Umbilical cord (tissue), 2 donors: ENCODE data around the gene FRMD3. TPM values are rescaled to one million over a fixed set of nuclear protein-coding genes. Genes with fewer than 3 reads are reported as not detected.
A peak's percentile ranks its signal among the peaks of the same experiment; 100 is the strongest.

ENCODE experiments used
- DNase-seq: peaks from one replicate; pipeline ENCODE4 v3.0.0-alpha.2; 2015; ENCODE audit warnings: low spot score
- total RNA-seq: library from RNA; depleted of rRNA; stranded (reverse); fragments of >200 nt; gene quantifications from one replicate; pipeline ENCODE4 v1.2.3, GENCODE V29; 2014; ENCODE audit warnings: low replicate concordance; ENCODE audit not compliant: insufficient read depth

FRMD3 gene
- total RNA-seq, 1 donor from 2014 or later: 51.3 TPM

GRCh38 chr9:83238871-83239640 is 299.1 kb downstream of the FRMD3 start:
- DNase-seq: peak; percentile 21

- DNase-seq: no peak
These were observed 302.0 kb downstream of the FRMD3 start for GRCh38 chr9:83236029-83236696.

- DNase-seq: no peak
These were observed 302.7 kb downstream of the FRMD3 start for GRCh38 chr9:83235526-83235925.

GRCh38 chr9:83234541-83234940 is 303.7 kb downstream of the FRMD3 start:
- no peak for DNase-seq

DNA sequence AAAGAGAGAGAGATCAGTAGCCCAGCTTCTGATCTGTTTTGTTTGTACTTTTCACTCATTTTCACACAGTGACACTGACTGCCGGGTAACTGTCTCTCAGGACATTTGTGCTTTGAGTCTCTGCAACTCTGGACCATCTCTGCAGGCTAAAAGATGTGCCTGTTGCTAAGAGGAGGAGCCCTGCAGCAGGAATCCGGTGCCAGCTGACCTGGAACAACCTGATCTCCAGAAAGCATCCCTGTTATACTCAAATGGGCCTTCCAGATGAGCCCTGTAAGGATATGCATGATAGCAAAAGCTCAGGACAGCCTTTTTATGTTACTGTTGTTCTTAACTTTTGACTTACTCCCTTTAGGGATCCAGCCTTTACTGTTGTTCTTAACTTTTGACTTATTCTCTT is 304.6 kb downstream of the FRMD3 start:
- DNase-seq: no peak

- DNase-seq: no peak
These were observed 307.2 kb downstream of the FRMD3 start for GRCh38 chr9:83231039-83231438.

- no peak for DNase-seq
These were observed 317.5 kb downstream of the FRMD3 start for GRCh38 chr9:83220730-83221129.

GRCh38 chr9:83219924-83220438 is 318.2 kb downstream of the FRMD3 start:
- DNase-seq: no peak

DNA sequence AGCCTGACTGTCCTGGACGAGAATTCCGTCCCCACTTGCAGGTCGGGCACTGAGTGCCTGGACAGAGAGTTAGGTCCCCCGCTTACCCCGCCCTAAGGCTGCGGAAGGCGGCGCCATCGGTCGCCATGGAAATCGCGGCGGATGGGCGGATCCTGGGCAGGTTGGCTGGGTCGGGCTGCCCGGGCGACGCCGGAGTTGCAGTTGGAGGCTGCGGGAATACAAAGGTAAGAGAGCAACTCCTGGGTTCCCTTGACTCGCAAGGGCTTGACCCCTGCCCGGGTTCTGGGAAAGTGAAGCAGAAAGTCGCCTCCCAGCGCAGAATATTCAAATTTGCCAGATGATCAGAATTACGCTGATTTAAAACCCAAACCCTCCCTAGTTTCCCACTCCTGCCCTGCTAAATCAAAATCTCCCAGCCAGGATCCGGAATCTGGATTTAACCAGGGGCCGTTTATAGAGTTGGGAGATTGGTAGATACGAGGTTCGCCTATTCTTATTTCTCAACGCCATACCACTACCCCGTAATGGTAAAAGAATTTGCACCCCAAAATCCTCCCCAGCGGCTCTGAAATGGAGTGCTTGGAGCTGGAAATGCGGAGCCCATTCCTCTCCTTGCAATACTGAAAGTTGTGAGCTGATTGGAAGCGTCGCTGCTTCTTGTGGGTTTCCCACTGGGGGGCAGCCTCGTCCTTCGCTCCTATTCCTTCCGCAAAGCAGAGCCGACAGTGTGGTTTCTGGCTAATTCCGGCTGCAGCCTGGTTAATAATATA is 318.9 kb downstream of the FRMD3 start:
- peak; percentile 83 for DNase-seq

GRCh38 chr9:83218411-83219090 is 319.6 kb downstream of the FRMD3 start:
- DNase-seq: no peak

DNA sequence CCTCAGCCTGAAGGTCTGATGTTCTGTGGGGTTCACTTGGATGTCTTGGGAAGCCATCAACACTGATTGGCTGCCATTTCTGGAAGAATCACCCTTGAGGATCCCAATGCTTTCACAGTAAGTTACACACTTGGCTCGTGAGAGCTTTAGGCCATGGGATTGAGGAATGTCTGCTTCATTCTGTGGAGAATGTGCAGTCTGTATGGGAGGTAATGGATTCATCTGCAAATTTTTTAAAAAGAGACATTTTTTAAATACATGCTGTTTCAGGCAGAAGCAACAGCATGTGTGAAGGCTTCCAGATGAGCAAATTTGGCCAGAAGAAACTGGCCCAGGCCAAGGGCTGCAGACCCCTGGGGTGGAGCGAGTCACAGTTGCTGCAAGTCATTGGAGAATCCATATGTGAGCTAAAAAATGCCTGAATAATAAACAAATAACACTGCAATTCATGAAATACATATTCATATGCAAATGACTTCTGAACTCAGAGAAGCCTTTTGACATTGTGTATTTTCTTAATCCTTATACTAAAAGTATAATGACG is 328.9 kb downstream of the FRMD3 start:
- DNase-seq: no peak

DNA sequence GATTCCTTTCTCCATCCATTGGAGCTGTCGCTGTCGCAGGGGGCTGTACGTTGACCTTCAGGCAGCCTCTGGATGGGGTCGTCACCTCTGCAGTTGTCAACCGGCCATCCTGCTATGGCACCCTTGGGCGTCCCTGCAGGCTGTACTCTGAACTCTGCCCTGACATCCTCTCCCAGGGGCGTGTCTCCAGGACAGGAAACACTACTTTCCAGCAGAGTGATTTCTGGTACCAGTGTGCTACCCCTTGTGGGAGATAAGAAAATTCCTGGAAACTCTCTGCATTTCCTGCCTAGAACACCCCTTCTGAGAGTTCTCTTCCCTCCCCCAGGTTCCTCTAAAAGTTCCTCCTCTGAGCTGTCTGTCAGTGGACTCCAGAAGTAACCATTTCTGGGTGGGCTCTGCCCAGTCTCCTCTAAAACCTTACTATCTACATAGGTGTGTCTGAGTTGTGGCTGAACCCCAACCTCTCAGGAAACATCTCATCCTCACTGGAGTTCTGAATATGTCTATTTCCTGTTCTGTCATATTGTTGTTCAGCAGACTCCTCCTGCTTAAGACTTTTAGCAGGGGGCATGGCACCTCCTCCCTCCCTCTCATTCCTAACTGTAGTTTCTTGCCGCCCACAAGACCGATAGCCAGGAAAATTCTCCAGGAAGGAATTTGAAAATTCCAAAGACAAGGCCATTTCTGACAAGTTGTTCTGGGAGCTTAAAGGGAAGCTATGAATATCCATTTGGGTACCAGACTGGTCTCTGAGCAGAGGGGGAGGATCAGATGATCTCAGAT is 329.9 kb downstream of the FRMD3 start:
- no peak for DNase-seq

- no peak for DNase-seq
These were observed 334.2 kb downstream of the FRMD3 start for GRCh38 chr9:83204047-83204446.

DNA sequence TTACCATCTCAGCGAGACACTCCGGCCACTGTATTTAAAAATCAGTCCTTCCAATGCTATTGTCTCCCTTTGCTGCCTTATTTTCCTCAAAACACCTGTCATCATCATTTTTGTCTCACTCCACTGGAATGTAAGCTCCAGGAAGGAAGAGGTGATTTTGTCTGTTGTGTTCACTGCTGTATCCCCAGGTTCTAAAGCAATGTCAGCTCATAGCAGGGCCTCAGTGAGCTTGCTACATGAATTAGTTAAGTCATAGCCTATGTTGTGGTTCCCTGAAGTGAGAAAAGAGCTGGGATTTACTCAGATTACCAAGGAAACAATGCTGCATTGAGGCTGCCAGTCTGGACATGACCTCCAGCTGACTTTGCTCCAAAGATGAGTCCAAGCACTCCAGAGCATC is 337.7 kb downstream of the FRMD3 start:
- DNase-seq: no peak

GRCh38 chr9:83199832-83200231 is 338.4 kb downstream of the FRMD3 start:
- no peak for DNase-seq

GRCh38 chr9:83199240-83199639 is 339.0 kb downstream of the FRMD3 start:
- peak; percentile 72 for DNase-seq

DNA sequence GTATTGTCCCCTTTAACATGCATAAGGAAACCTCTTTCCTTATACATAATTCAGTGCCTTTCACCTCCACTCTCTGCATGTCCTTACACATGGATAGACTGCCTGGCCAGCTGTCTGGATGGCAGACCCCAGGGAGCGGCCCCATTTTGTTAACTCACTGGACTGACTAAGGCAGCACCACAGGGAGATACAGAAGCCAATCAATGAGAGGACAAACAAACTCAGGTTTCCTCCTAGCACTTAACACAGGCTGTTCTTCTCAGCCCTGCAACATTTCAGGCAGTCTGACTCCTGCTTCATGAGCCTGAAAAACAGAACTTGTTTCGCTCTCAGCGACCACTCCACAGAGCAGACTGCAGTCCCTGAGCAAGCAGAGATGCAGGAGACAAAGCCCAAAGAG is 339.8 kb downstream of the FRMD3 start:
- DNase-seq: no peak

DNA sequence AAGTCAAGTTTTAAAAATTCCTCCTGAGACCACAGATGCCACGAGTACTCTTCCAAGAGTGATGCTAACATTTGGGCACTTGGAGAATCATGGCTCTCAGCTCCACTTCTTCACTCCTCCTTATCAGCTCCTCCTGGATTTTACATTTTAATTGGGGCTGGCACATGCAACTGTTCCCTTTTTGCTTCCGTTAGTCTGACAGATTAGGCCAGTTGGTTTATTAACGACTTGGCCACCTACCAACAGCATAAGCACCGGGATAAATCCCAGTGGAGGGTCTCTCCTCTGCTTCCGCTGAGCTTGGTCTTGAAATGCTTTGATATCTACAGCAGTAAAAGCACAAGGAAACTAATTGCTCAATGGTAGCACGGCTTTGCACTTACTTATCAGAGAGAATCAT is 340.6 kb downstream of the FRMD3 start:
- no peak for DNase-seq

DNA sequence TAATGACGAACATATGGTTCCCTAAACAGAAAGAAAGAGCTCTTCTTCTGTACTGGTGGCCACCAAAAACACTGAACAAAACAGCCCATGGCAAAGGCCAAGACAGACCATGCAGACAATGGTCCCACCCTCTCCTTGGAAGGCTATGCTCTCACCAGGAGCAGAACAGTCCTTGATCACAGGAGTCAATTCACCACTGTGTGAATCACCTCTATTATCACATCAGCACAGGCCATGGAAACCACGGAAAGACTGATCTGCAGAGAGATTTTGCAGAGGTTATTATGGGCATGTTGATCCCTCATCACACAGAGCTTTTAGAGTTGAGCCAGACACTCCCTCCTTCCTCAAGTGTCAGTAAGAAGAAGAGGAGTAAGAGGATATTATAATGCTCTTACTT is 341.3 kb downstream of the FRMD3 start:
- no peak for DNase-seq
